ENCODE results near the gene EPB41L4B.
"Not testable (repeated sequence)": the region's sequence is repeated elsewhere in the genome, so short reads cannot be mapped to it uniquely, and the experiment has no call there.

The EPB41L4B gene

DNA sequence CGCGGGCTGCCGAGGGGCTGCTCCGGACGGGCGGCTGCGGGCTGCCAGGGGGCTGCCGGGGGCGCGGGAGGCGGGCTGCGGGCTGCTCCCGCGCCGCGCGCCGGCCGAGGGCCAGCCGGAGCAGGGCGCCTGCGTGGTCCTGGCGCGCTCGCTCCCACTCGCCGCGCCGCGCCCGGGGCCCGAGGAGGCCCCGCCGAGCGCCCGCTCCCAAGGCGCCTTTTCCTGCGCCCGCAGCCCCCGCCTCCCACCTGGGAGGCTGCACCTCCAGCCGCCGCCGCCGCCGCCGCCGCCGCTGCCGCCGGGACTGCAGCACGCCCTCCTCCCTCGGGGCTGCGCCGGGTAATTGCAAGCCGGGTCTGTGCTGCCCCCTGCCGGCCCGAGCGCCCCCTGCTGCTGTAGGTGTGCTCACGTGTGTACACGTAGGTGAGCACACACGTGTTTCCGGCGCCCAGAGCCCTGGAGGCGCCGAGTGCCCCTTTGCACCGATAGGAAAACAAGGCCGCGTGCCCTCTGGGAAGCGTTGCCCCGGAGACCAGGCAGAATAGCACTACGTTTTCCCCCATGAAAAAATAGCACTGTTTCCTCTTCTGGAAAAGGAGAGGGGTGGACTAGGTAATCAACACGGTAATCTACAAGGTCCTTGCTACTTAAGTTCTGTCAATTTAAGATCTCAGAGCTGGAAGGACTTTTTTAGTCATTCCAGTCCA is at the start of gene EPB41L4B:
Gene EPB41L4B, minus strand, starts transcription at position 318 of the 707 bp plus-strand sequence. CDS start 613 bp downstream, outside the sequence.
- peak; percentile 84 for DNase-seq

GRCh38 chr9:109369285-109369684 is 48.4 kb upstream of the EPB41L4B start:
- DNase-seq: no peak

GRCh38 chr9:109360771-109361170 is 39.9 kb upstream of the EPB41L4B start:
- DNase-seq: no peak

- DNase-seq: not testable (repeated sequence)
Observed at GRCh38 chr9:109358968-109359603, 38.2 kb upstream of the EPB41L4B start.

- no peak for DNase-seq
Observed at GRCh38 chr9:109355564-109356297, 34.9 kb upstream of the EPB41L4B start.

GRCh38 chr9:109354190-109354589 is 33.3 kb upstream of the EPB41L4B start:
- DNase-seq: no peak

DNA sequence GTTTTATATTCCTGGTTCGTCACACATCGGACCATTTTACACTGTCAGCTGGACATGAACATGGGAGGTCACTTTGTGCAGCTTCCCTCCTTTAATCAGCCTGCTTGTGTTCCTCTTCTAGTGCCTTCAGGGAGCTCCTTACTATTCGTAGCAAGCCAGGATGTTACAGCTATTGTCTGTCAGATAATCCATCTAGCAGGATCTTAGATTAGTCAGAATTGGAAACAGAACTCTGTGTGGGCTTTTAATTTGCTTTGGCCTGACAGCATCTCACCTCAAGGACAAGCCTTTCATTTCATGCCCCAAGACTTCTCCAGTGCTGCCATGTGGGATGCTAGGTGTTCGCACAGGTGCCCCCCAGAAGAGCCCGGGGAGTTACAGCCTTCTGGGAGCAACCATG is 30.2 kb upstream of the EPB41L4B start:
- no peak for DNase-seq

- no peak for DNase-seq
Observed at GRCh38 chr9:109349421-109349846, 28.6 kb upstream of the EPB41L4B start.

DNA sequence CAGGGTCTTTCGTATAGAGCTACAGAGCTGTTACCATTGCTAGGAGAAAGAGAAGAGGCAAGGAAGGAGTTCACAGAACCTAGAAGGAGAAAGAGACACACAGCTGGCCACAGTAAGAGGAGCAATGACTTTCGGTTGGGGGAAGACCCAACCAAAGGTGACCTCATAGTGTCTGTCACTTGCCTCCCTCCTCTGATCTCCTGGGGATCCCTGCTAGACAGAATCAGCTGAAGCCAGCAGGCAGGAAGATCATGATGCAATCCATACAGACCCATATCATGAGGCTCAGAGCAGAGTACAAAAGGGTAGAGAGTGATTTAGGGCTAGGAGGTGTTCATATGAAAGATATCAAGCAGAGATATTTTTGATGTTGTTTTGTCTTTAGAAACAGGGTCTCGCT is 26.0 kb upstream of the EPB41L4B start:
- DNase-seq: no peak

GRCh38 chr9:109344866-109345265 is 24.0 kb upstream of the EPB41L4B start:
- DNase-seq: no peak

DNA sequence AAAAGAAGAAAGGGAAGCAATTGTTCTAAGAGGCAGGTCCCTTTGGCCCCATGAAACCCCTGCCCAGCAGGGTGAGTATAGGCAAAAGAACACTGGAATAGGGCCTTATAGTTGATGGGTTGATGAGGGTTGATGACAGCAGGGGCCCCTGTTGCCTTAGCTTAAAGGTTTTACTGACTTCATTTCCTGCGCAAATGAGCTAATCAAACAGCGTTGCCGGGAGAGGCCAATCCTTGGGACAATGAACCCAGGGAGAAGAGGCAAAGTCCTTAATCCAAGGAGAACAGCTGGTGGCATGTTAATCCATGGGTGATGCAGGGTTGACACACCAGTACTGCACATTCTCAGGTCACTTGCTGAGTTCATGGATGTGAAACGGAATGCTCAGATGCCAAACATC is 22.0 kb upstream of the EPB41L4B start:
- DNase-seq: no peak

GRCh38 chr9:109341561-109341960 is 20.7 kb upstream of the EPB41L4B start:
- DNase-seq: no peak

GRCh38 chr9:109340979-109341378 is 20.1 kb upstream of the EPB41L4B start:
- not testable (repeated sequence) for DNase-seq

GRCh38 chr9:109336409-109336808 is 15.6 kb upstream of the EPB41L4B start:
- no peak for DNase-seq

DNA sequence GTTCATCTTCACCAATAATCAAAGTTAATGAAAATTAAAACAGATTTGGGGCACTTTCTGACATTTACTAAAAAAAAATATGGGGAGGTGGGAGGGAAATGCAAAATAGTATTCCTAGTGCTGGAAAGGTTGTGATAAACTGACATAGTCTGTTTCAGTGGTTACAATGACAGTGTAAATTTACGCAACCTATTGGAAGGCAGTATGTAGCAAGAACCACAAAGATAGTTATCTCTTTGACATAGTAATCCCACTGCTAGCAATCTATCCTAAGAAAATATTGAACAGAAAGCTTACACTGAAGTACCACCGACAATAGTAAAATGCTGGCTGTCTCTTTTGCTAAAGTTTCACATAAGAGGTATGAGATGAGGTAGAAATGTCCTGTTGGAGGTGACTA is 15.1 kb upstream of the EPB41L4B start:
- no peak for DNase-seq

GRCh38 chr9:109335121-109335520 is 14.3 kb upstream of the EPB41L4B start:
- DNase-seq: no peak

- DNase-seq: no peak
Observed at GRCh38 chr9:109331353-109331752, 10.5 kb upstream of the EPB41L4B start.

GRCh38 chr9:109329638-109330258 is 8.9 kb upstream of the EPB41L4B start:
- no peak for DNase-seq

- DNase-seq: no peak
Observed at GRCh38 chr9:109328978-109329637, 8.2 kb upstream of the EPB41L4B start.

GRCh38 chr9:109325089-109325488 is 4.2 kb upstream of the EPB41L4B start:
- DNase-seq: no peak

DNA sequence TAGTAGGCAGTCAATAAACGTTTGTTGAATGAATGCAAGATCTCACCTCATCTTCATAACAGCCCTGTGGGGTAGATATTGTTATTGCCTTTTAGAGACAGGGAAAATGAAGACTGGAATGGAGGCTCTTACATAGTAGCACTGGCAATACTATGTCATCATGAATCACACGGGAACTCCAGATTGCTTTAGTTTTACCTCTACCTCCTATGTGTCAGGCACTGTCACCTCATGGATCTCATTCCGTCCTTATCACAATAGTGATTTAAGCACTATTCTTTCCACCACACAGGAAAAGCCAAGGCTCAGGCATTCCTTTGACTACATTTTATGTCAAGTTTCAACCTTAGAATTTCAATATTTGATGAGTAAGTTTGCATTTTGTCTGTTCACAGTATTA is 2.9 kb upstream of the EPB41L4B start:
- no peak for DNase-seq

DNA sequence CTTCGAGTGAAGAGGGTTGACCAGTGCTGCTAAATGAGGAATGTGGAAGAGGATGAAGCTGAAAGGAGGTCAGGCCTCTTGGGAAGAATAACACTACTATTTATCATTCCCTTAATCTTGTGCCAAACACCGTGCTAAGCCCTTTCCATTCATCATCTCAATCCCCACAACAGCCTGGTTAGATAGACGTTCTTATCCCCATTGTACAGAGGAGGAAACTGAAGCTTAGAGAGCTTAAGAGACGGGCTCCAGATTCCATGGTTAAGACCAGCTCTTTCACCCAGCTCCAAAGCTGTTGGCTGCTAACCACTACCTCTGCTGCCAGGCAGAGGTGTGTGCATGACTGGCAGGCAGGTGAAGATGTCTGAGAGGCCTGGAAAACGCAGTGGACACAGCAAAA is 868 bp upstream of the EPB41L4B start:
- no peak for DNase-seq

DNA sequence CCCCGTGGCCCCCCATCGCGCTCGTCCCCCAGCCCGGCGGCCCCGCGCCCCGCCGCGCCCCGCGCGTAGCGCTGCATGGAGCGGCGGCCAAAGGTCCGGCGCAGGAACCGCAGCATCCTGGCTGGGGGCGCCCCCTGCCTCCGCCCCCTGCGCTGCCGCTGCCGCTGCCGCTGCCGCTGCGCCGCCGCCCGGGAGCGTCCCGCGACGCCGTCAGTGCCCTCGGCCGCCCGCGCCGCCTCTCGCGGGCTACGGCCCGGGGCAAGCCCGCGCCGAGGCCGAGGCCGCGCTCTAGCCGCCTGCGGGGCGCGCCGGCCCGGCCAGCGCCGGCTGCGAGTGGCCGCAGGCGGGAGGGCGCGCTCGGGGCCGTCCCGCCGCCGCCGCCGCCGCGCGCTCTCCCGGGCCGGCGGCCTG is 523 bp downstream of the EPB41L4B start:
- no peak for DNase-seq

Measured in CD4-positive, alpha-beta T cell treated with Interleukin-17A for 4 hours (primary cell).